Fibroblast of the aortic adventitia (primary cell): ENCODE data around the gene PRDM2. TPM values are rescaled to one million over a fixed set of nuclear protein-coding genes. Genes with fewer than 3 reads are reported as not detected.

ENCODE experiments used
- DNase-seq: peaks from one replicate; pipeline ENCODE4 v3.0.0-alpha.2; 2010; ENCODE audit warnings: low read depth
- H3K4me3 ChIP-seq: 2 replicates; pipeline ENCODE4 v1.5.1; 2011; ENCODE audit warnings: low read depth, mild to moderate bottlenecking, control low read depth, low read length, moderate library complexity
- CTCF ChIP-seq: IDR thresholded peaks from 2 replicates; pipeline ENCODE4 v1.5.1; 2011; ENCODE audit warnings: mild to moderate bottlenecking, low read length, control low read depth, inconsistent platforms; ENCODE audit not compliant: insufficient read depth
- total RNA-seq: library from RNA; depleted of rRNA; stranded (reverse); fragments of >200 nt; gene quantifications from 2 replicates; pipeline ENCODE4 v1.2.3, GENCODE V29; 2012; ENCODE audit warnings: low replicate concordance

PRDM2 gene
- total RNA-seq, 1 donor = 16.0 TPM

GRCh38 chr1:13825033-13825432, 125.0 kb downstream of the PRDM2 start:
- no peak overlapping the region for H3K4me3 ChIP-seq
- peak; percentile 30 for DNase-seq
- peak; percentile 30 for TF ChIP-seq CTCF

- DNase-seq = no peak
- no peak for TF ChIP-seq CTCF
Observed at GRCh38 chr1:13826009-13826408, 126.0 kb downstream of the PRDM2 start.

GRCh38 chr1:13826591-13826990, 126.6 kb downstream of the PRDM2 start:
- H3K4me3 ChIP-seq = no peak overlapping the region
- no peak for DNase-seq
- TF ChIP-seq CTCF = no peak

More at GRCh38 chr1:13826009-13826408, 126.0 kb downstream of the PRDM2 start:
- H3K4me3 ChIP-seq = no peak overlapping the region

GRCh38 chr1:13828454-13829151, 128.6 kb downstream of the PRDM2 start:
- H3K4me3 ChIP-seq = no peak overlapping the region
- peak; percentile 35 for TF ChIP-seq CTCF
- DNase-seq = no peak

GRCh38 chr1:13829152-13829769, 129.3 kb downstream of the PRDM2 start:
- DNase-seq = no peak
- H3K4me3 ChIP-seq = no peak overlapping the region
- no peak for TF ChIP-seq CTCF

GRCh38 chr1:13830170-13830569, 130.2 kb downstream of the PRDM2 start:
- no peak for TF ChIP-seq CTCF
- H3K4me3 ChIP-seq = no peak overlapping the region

More at GRCh38 chr1:13830170-13830569, 130.2 kb downstream of the PRDM2 start:
- no peak for DNase-seq
